Ascending aorta (tissue), 2 donors: Measurements from ENCODE around the gene CARD18. TPM values are rescaled to one million over a fixed set of nuclear protein-coding genes. Genes with fewer than 3 reads are reported as not detected.

Experiments
- DNase-seq, 2 donors: peaks; one replicate each; pipeline ENCODE4 v3.0.0-alpha.2; 2019; ENCODE audit warnings: low spot score in 2 of 2
- H3K27ac ChIP-seq, 2 donors: fragments of 200-600 bp; sonication (generic); one replicate each; pipeline ENCODE4 v1.5.1; 2016 to 2017; ENCODE audit warnings: mild to moderate bottlenecking in 1 of 2
- H3K27me3 ChIP-seq: fragments of 200-600 bp; sonication (generic); one replicate; pipeline ENCODE4 v1.5.1; 2017
- H3K36me3 ChIP-seq, 2 donors: fragments of 200-600 bp; sonication (generic); one replicate each; pipeline ENCODE4 v1.5.1; 2016
- H3K4me1 ChIP-seq, 2 donors: fragments of 200-600 bp; sonication (generic); one replicate each; pipeline ENCODE4 v1.5.1; 2016 to 2017; ENCODE audit warnings: mild to moderate bottlenecking in 1 of 2
- H3K4me3 ChIP-seq, 2 donors: fragments of 200-600 bp; sonication (generic); one replicate each; pipeline ENCODE4 v1.5.1; 2016 to 2017; ENCODE audit warnings: mild to moderate bottlenecking in 1 of 2
- H3K9me3 ChIP-seq, 2 donors: fragments of 200-600 bp; sonication (generic); one replicate each; pipeline ENCODE4 v1.5.1; 2016
- intact Hi-C: fragments of 100-400 bp; cut with DNase I; formaldehyde crosslinking; loops from one replicate; pipeline ENCODE4 v1.15.1; 2023
- total RNA-seq: library from RNA; depleted of rRNA; stranded (reverse); fragments of >200 nt; gene quantifications from one replicate; pipeline ENCODE4 v1.1.0, GENCODE V29; 2016
- TF ChIP-seq, protein P1 (sequence below), 3 experiments: fragments of 200-600 bp in 2 of 3; fragments of 450-650 bp in 1 of 3; sonication (generic) in 2 of 3; IDR thresholded peaks; one replicate each; pipeline ENCODE4 v1.5.1; 2016 to 2019; ENCODE audit warnings: antibody characterized with exemption in 3 of 3, mild to moderate bottlenecking in 1 of 3, moderate library complexity in 1 of 3

Gene CARD18
- total RNA-seq, 1 donor from 2014 or later: not detected

DNA sequence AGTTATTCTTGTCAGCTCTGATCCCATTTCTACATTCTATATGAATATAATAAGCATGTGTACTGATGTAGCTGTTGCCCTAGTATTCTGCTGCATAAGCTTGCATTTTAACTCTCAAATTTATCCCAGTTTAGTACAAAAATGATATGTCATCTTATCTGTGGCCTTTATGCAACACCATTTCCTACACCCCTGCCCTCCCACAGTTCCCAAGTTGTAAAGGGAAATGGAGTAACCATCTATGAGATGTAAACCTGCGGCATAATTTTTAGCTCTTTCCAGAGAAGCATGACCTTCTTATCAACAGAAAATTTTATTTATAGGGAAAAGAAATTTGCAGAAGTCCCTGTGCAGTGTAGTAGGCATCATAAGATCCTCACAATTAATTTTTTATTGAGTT lies 18.9 kb upstream of the CARD18 start:
- TF ChIP-seq, protein P1, sequence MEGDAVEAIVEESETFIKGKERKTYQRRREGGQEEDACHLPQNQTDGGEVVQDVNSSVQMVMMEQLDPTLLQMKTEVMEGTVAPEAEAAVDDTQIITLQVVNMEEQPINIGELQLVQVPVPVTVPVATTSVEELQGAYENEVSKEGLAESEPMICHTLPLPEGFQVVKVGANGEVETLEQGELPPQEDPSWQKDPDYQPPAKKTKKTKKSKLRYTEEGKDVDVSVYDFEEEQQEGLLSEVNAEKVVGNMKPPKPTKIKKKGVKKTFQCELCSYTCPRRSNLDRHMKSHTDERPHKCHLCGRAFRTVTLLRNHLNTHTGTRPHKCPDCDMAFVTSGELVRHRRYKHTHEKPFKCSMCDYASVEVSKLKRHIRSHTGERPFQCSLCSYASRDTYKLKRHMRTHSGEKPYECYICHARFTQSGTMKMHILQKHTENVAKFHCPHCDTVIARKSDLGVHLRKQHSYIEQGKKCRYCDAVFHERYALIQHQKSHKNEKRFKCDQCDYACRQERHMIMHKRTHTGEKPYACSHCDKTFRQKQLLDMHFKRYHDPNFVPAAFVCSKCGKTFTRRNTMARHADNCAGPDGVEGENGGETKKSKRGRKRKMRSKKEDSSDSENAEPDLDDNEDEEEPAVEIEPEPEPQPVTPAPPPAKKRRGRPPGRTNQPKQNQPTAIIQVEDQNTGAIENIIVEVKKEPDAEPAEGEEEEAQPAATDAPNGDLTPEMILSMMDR (IDR thresholded peaks at IDR 0.05): no peak
- H3K27ac ChIP-seq: no peak overlapping the region
- no peak overlapping the region for H3K4me3 ChIP-seq
- no peaks in the 10 kb centered on the region for H3K9me3 ChIP-seq
- no peaks in the 10 kb centered on the region for H3K4me1 ChIP-seq
- intact Hi-C loops: no loop called here
- no peaks in the 10 kb centered on the region for H3K27me3 ChIP-seq
- DNase-seq: no peak
- no peaks in the 10 kb centered on the region for H3K36me3 ChIP-seq

DNA sequence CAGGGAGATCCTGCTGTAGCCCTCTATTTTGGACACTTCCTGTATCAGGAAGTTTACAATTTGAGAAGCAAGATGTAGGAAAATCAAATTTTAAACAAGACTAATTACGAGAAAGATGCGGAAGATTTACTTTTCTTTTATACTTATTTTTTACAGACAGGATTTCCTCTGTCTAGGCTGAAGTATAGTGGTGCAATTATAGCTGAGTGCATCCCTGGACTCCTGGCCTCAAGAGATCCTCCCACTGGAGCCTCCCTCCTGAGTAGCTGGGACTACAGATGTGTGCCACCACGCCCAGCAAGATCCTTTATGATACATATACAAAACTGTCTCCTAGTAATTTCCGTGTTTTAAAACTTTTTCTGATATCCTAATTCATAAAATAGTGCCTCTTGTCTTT lies 17.2 kb upstream of the CARD18 start:
- no peaks in the 10 kb centered on the region for H3K27me3 ChIP-seq
- intact Hi-C loops: no loop called here
- H3K9me3 ChIP-seq: no peaks in the 10 kb centered on the region
- no peaks in the 10 kb centered on the region for H3K36me3 ChIP-seq
- TF ChIP-seq, protein P1 (IDR thresholded peaks at IDR 0.05): no peak
- DNase-seq: no peak
- no peak overlapping the region for H3K27ac ChIP-seq
- no peak overlapping the region for H3K4me3 ChIP-seq
- no peaks in the 10 kb centered on the region for H3K4me1 ChIP-seq

DNA sequence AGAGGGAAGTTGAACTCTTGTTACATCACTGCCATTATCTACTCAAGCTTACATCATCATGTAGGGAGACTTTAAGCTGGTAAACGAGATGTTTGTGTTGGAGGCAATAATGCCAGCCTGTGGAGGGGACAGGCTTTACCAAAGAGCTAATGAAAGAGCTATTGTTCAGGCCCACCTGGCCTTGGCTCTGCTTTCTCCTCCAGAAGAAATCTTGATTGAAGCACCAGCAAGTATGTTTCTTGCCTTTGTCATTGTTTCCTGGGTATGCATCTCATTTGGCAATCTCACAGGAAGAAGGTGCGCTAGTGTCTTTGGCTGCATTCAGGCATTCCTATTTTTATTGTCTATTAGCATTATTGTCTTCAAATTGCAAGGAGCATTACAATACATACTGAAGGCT lies 16.7 kb upstream of the CARD18 start:
- no peaks in the 10 kb centered on the region for H3K4me1 ChIP-seq
- no peak overlapping the region for H3K27ac ChIP-seq
- DNase-seq: no peak
- intact Hi-C loops: no loop called here
- H3K4me3 ChIP-seq: no peak overlapping the region
- TF ChIP-seq, protein P1 (IDR thresholded peaks at IDR 0.05): no peak
- no peaks in the 10 kb centered on the region for H3K27me3 ChIP-seq
- H3K9me3 ChIP-seq: no peaks in the 10 kb centered on the region
- no peaks in the 10 kb centered on the region for H3K36me3 ChIP-seq

DNA sequence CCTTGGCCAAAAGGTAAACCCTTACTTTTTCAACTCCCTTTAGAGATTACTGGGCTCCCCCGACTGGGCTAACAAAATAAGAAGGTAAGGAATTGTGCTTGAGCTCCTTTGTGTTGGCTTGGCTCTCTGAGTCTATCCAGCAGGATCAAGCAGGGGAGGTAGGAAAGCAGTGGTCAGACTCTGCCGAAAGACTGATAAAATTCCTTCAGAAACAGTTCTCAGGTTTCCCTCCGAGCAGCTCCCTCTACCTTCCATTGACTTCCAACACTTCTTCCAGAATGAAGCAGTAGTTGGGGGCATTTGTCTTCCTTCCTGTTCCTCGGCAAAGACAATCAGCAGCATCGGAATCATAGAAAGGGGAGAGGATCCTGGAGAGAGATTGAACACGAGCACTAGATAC lies 16.1 kb upstream of the CARD18 start:
- no peak overlapping the region for H3K4me3 ChIP-seq
- no peaks in the 10 kb centered on the region for H3K9me3 ChIP-seq
- H3K27ac ChIP-seq: no peak overlapping the region
- H3K36me3 ChIP-seq: no peaks in the 10 kb centered on the region
- no peak for DNase-seq
- TF ChIP-seq, protein P1 (IDR thresholded peaks at IDR 0.05): no peak
- intact Hi-C loops: no loop called here
- H3K27me3 ChIP-seq: no peaks in the 10 kb centered on the region
- no peaks in the 10 kb centered on the region for H3K4me1 ChIP-seq

DNA sequence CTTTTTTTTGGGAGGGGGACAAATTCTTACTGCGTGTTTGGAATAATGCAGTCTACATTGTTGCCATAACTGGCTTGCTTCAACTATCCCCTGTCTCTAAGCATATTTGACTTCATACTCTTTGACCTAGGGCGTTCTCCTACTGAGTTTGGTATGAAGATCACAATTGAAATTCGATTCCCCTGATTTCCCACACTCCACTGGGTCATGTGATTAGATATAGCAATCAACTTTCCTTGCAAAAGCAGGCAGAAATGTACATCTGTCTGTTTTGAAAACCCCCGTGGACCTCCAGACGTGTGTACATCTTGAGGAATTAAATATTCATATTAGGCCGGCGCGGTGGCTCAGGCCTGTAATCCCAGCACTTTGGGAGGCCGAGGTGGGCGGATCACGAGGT lies 13.8 kb upstream of the CARD18 start:
- TF ChIP-seq, protein P1 (IDR thresholded peaks at IDR 0.05): no peak
- H3K4me3 ChIP-seq: no peak overlapping the region
- intact Hi-C loops: no loop called here
- DNase-seq: no peak
- H3K4me1 ChIP-seq: no peaks in the 10 kb centered on the region
- H3K36me3 ChIP-seq: no peaks in the 10 kb centered on the region
- H3K27ac ChIP-seq: no peak overlapping the region
- no peaks in the 10 kb centered on the region for H3K9me3 ChIP-seq
- no peaks in the 10 kb centered on the region for H3K27me3 ChIP-seq

DNA sequence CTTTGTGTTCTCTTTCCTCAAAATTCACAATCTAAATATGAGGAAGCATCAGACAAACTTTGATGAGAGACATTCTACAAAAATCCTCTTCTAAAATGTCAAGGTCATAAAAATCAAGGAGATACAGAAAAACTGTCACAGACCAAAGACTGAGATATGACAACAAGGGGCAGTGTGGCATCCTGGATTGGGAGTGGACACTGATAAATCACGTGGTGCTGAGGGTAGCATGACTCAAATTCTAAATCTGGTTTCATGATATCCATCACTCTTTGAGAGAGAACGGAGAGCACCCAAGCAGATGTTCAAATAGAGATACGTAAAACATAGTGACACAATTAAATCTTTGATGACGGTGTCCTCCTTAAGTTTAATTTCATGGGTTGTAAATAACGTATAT lies 13.0 kb upstream of the CARD18 start:
- Histone ChIP-seq H3K4me1 (no peaks in the 10 kb centered on the region), H3K27me3 (no peaks in the 10 kb centered on the region), H3K27ac (no peak overlapping the region), H3K36me3 (no peaks in the 10 kb centered on the region), H3K9me3 (no peaks in the 10 kb centered on the region), H3K4me3 (no peak overlapping the region)
- TF ChIP-seq, protein P1 (IDR thresholded peaks at IDR 0.05): no peak
- DNase-seq: no peak
- intact Hi-C loops: no loop called here
